Spleen (tissue), 11 donors: Measurements from ENCODE around the gene RTN3. TPM values are rescaled to one million over a fixed set of nuclear protein-coding genes. Genes with fewer than 3 reads are reported as not detected.

Experiments
- DNase-seq: peaks from one replicate; pipeline ENCODE4 v3.0.0-alpha.2; 2020
- H3K27ac ChIP-seq, 8 donors: fragments of 200-600 bp; sonication (generic) in 7 of 8; 1 replicate in 4 of 8; 2 replicates in 4 of 8; pipeline versions ENCODE4 v1.5.0 to v1.8.0; 2016 to 2021; ENCODE audit warnings: inconsistent platforms in 4 of 8, mild to moderate bottlenecking in 4 of 8, moderate library complexity in 1 of 8
- H3K27me3 ChIP-seq, 7 donors: fragments of 200-600 bp; sonication (generic) in 6 of 7; replicated peaks in 1 of 7; 1 replicate in 4 of 7; 2 replicates in 3 of 7; pipeline versions ENCODE4 v1.5.0 to v1.8.0; 2016 to 2021; ENCODE audit warnings: inconsistent platforms in 3 of 7, mild to moderate bottlenecking in 1 of 7
- H3K36me3 ChIP-seq, 6 donors: fragments of 200-600 bp; sonication (generic) in 5 of 6; 1 replicate in 4 of 6; 2 replicates in 2 of 6; pipeline versions ENCODE4 v1.5.0 to v1.8.0; 2016 to 2021; ENCODE audit warnings: inconsistent platforms in 2 of 6
- H3K4me1 ChIP-seq, 6 donors: fragments of 200-600 bp; sonication (generic) in 5 of 6; 1 replicate in 3 of 6; 2 replicates in 3 of 6; pipeline versions ENCODE4 v1.5.0 to v1.8.0; 2016 to 2021; ENCODE audit warnings: inconsistent platforms in 3 of 6
- H3K4me3 ChIP-seq, 8 donors: fragments of 200-600 bp; sonication (generic) in 7 of 8; 1 replicate in 4 of 8; 2 replicates in 4 of 8; pipeline versions ENCODE4 v1.5.0 to v1.8.0; 2016 to 2021; ENCODE audit warnings: inconsistent platforms in 4 of 8, mild to moderate bottlenecking in 4 of 8, moderate library complexity in 2 of 8
- H3K9me3 ChIP-seq, 8 donors: fragments of 200-600 bp; sonication (generic) in 7 of 8; 1 replicate in 4 of 8; 2 replicates in 4 of 8; pipeline versions ENCODE4 v1.5.0 to v1.8.0; 2016 to 2021; ENCODE audit warnings: inconsistent platforms in 4 of 8
- CTCF ChIP-seq, 11 experiments: fragments of 200-600 bp in 7 of 11; fragments of 450-650 bp in 4 of 11; sonication (generic) in 4 of 11; IDR thresholded peaks in 8 of 11; conservative IDR thresholded peaks in 3 of 11; 1 replicate in 7 of 11; 2 replicates in 4 of 11; pipeline versions ENCODE4 v1.4.0 to v1.8.0; 2016 to 2021; ENCODE audit warnings: antibody characterized with exemption in 11 of 11, inconsistent platforms in 4 of 11, mild to moderate bottlenecking in 1 of 11
- POLR2A ChIP-seq, 3 donors: fragments of 450-650 bp; IDR thresholded peaks; one replicate each; pipeline ENCODE4 v1.5.1; 2017; ENCODE audit warnings: antibody characterized with exemption in 3 of 3, mild to moderate bottlenecking in 1 of 3
- POLR2AphosphoS5 ChIP-seq, 3 donors: sonication (generic); formaldehyde crosslinking; IDR thresholded peaks; one replicate each; pipeline ENCODE4 v1.5.1; 2017; ENCODE audit warnings: antibody characterized with exemption in 3 of 3
- WGBS, 5 donors: extraction: QIAGEN DNeasy Blood & Tissue Kit in 3 of 5; methylation state at CpG; one replicate each; pipeline versions ENCODE4 v1.1.5 to v1.1.7; 2013 to 2018; 5-methylcytosine and 5-hydroxymethylcytosine counted together
- intact Hi-C: fragments of 100-400 bp; cut with DNase I; formaldehyde crosslinking; loops from one replicate; pipeline ENCODE4 v1.15.0; 2023; ENCODE audit warnings: low total_unique reads
- polyA plus RNA-seq, 3 donors: library from polyadenylated mRNA; stranded (reverse); fragments of 200-250 nt; gene quantifications; one replicate each; pipeline ENCODE4 v1.2.1, GENCODE V29; 2013
- total RNA-seq, 7 donors: library from RNA; depleted of rRNA in 3 of 7; stranded (reverse); fragments of >200 nt in 3 of 7; fragmentation: NEBNext Ultra II Directional in 4 of 7; extraction: Animal tissue kit (Norgen Biotek cat#: 25700) in 4 of 7; gene quantifications; one replicate each; pipeline versions ENCODE4 v1.1.0 to v1.2.1, GENCODE V29; 2016 to 2021
- donor health status: healthy with polysubstance abuse.
- donor health status: DM: no; HTN: no; CAD: no; lungs with moderate emphysema.
- donor health status: DM: no; HTN: no; CAD: no.
- donor health status: Bipolar disorder and iron deficiency.
- donor health status: healthy.
- donor health status: DM: no; HTN: no; CAD: no.
- donor health status: DM: yes; HTN: yes; CAD: no.

The RTN3 gene
- total and polyA plus RNA-seq, 10 donors: 17.6 to 166 (median 76.2) TPM

- TF ChIP-seq CTCF (IDR thresholded peaks at IDR 0.05 in 8 of 11, conservative IDR thresholded peaks at IDR 0.05 in 3 of 11) (no peak), POLR2AphosphoS5 (IDR thresholded peaks at IDR 0.05) (no peak), POLR2A (IDR thresholded peaks at IDR 0.05) (no peak)
- Histone ChIP-seq H3K27me3 (no peaks in the 10 kb centered on the region), H3K36me3 (peaks cover 0 to 38% (median 17%) of the 10 kb centered on the region in 6 donors), H3K4me1 (peaks cover 0 to 3% (median 0%) of the 10 kb centered on the region in 6 donors), H3K4me3 (no peak overlapping the region), H3K27ac (no peak overlapping the region), H3K9me3 (no peaks in the 10 kb centered on the region)
- intact Hi-C loops: no loop called here
- no peak for DNase-seq
- WGBS, 5 donors: 84 to 95% (median 88%) methylated on average over 3 of the region's 3 CpGs
Measured at GRCh38 chr11:63747011-63747410, 65.7 kb downstream of the RTN3 start.

DNA sequence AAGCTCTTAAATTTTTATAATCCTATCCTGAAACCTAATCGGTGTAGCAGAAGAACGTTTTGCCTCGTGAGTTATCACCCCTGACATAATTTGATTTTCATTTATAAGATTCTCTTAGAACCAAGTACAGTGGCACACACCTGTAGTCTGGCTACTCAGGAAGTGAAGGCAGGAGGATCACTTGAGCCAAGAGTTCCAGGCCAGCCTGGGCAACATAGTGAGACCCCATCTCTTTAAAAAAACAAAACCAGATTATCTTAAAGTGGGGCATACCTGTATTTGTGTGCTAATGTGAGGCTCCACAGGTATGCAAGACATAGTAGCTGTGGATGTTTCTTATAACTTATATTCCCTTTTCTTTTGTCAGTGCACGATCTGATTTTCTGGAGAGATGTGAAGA, 68.3 kb downstream of the RTN3 start:
- 84 to 94% (median 94%) methylated on average over 4 of the region's 4 CpGs for WGBS, 5 donors
- Histone ChIP-seq H3K36me3 (peaks cover 0 to 65% (median 23%) of the 10 kb centered on the region in 6 donors), H3K27me3 (no peaks in the 10 kb centered on the region), H3K4me1 (peaks cover 0 to 3% (median 0%) of the 10 kb centered on the region in 6 donors), H3K4me3 (no peak overlapping the region), H3K27ac (no peak overlapping the region), H3K9me3 (no peaks in the 10 kb centered on the region)
- TF ChIP-seq CTCF (IDR thresholded peaks at IDR 0.05 in 8 of 11, conservative IDR thresholded peaks at IDR 0.05 in 3 of 11): no peak
- TF ChIP-seq POLR2AphosphoS5 (IDR thresholded peaks at IDR 0.05): no peak
- no peak for TF ChIP-seq POLR2A (IDR thresholded peaks at IDR 0.05)
- DNase-seq: no peak
- intact Hi-C loops: no loop called here

GRCh38 chr11:63756919-63757761, 75.8 kb downstream of the RTN3 start:
- no peaks in the 10 kb centered on the region for H3K27me3 ChIP-seq
- no peaks in the 10 kb centered on the region for H3K9me3 ChIP-seq
- no peak for DNase-seq
- WGBS, 5 donors: 92 to 97% (median 95%) methylated on average over 5 of the region's 5 CpGs
- intact Hi-C loops: no loop called here
- no peak overlapping the region for H3K4me3 ChIP-seq
- H3K4me1 ChIP-seq: no peaks in the 10 kb centered on the region
- TF ChIP-seq CTCF (IDR thresholded peaks at IDR 0.05 in 8 of 11, conservative IDR thresholded peaks at IDR 0.05 in 3 of 11): no peak
- TF ChIP-seq POLR2AphosphoS5 (IDR thresholded peaks at IDR 0.05): no peak
- TF ChIP-seq POLR2A (IDR thresholded peaks at IDR 0.05): no peak
- peaks cover 0 to 90% (median 23%) of the 10 kb centered on the region in 6 donors for H3K36me3 ChIP-seq
- H3K27ac ChIP-seq: no peak overlapping the region

DNA sequence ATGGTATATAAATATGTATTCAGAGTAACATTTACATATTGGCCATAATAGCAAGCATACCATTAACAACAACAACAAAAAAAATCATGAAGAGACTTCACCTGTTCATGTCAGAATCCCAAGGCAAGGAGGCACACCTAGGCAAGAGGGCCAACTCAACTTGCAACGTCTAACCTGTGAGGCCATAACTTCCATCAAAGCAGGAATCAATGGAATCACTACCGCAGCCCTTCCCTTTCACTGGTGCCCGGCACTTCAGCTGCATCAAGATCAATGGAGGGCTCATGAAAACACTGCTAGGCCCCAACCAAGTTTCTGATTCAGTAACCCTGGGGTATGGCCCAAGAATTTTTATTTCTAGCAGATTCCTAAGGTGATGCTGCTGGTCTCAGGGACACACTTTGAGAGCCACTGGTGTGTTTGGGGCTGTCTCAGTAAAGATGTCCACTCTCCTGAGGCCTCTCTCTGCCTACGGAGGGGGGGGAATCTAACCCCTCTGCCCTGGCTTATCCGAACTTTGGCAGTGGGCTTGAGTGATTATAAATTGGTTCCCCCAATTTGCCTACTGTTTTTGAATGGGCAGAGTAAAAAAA, 79.3 kb downstream of the RTN3 start:
- Histone ChIP-seq H3K9me3 (no peaks in the 10 kb centered on the region), H3K4me1 (peaks cover 0 to 12% (median 4%) of the 10 kb centered on the region in 6 donors), H3K4me3 (no peak overlapping the region), H3K27me3 (no peaks in the 10 kb centered on the region), H3K27ac (no peak overlapping the region), H3K36me3 (peaks cover 0 to 79% (median 17%) of the 10 kb centered on the region in 6 donors)
- TF ChIP-seq POLR2A (IDR thresholded peaks at IDR 0.05) (no peak), POLR2AphosphoS5 (IDR thresholded peaks at IDR 0.05) (no peak), CTCF (IDR thresholded peaks at IDR 0.05 in 8 of 11, conservative IDR thresholded peaks at IDR 0.05 in 3 of 11) (no peak)
- intact Hi-C loops: no loop called here
- 76 to 94% (median 90%) methylated on average over 5 of the region's 5 CpGs for WGBS, 5 donors
- no peak for DNase-seq
